Breast epithelium (tissue), 4 donors: ENCODE measurements around the gene FRY. TPM values are rescaled to one million over a fixed set of nuclear protein-coding genes. Genes with fewer than 3 reads are reported as not detected.

ENCODE experiments used
- DNase-seq, 2 donors: peaks; one replicate each; pipeline ENCODE4 v3.0.0-alpha.2; 2019; ENCODE audit warnings: low spot score in 2 of 2
- H3K27ac ChIP-seq, 2 donors: fragments of 200-600 bp; sonication (generic) in 1 of 2; one replicate each; pipeline ENCODE4 v1.5.1; 2016 to 2019; ENCODE audit warnings: mild to moderate bottlenecking in 1 of 2
- H3K27me3 ChIP-seq, 2 donors: fragments of 200-600 bp; sonication (generic) in 1 of 2; one replicate each; pipeline versions ENCODE4 v1.5.1 to v1.6.0; 2017 to 2019; ENCODE audit warnings: control low read depth in 1 of 2, mild to moderate bottlenecking in 1 of 2
- H3K36me3 ChIP-seq: fragments of 200-600 bp; one replicate; pipeline ENCODE4 v1.5.1; 2019
- H3K4me1 ChIP-seq, 2 donors: fragments of 200-600 bp; sonication (generic); one replicate each; pipeline ENCODE4 v1.5.1; 2016 to 2019; ENCODE audit warnings: control low read depth in 1 of 2
- H3K4me3 ChIP-seq, 3 donors: fragments of 200-600 bp; sonication (generic); 1 replicate in 2 of 3; 2 replicates in 1 of 3; pipeline ENCODE4 v1.5.1; 2016 to 2019; ENCODE audit warnings: mild to moderate bottlenecking in 3 of 3, moderate library complexity in 2 of 3
- H3K9me3 ChIP-seq, 2 donors: fragments of 200-600 bp; sonication (generic) in 1 of 2; one replicate each; pipeline ENCODE4 v1.5.1; 2016 to 2019; ENCODE audit warnings: control low read depth in 1 of 2
- CTCF ChIP-seq, 3 donors: fragments of 450-650 bp; IDR thresholded peaks; one replicate each; pipeline ENCODE4 v1.5.1; 2016 to 2017; ENCODE audit warnings: antibody characterized with exemption in 3 of 3, mild to moderate bottlenecking in 3 of 3, moderate library complexity in 3 of 3
- POLR2A ChIP-seq: fragments of 450-650 bp; IDR thresholded peaks from one replicate; pipeline ENCODE4 v1.6.1; 2016; ENCODE audit warnings: antibody characterized with exemption, mild to moderate bottlenecking, moderate library complexity
- POLR2AphosphoS5 ChIP-seq, 3 donors: sonication (generic); formaldehyde crosslinking; IDR thresholded peaks; one replicate each; pipeline ENCODE4 v1.6.1; 2017; ENCODE audit warnings: antibody characterized with exemption in 3 of 3
- intact Hi-C: fragments of 100-400 bp; cut with DNase I; formaldehyde crosslinking; loops from one replicate; pipeline ENCODE4 v1.15.1; 2023; ENCODE audit warnings: low total_unique reads
- total RNA-seq, 3 donors: library from RNA; depleted of rRNA; stranded (reverse); fragments of >200 nt; gene quantifications; one replicate each; pipeline ENCODE4 v1.1.0, GENCODE V29; 2016

FRY gene
- total RNA-seq, 3 donors from 2014 or later: 41.0 to 52.8 (median 46.4) TPM

- DNase-seq: no peak
- Histone ChIP-seq H3K27me3 (no peaks in the 10 kb centered on the region), H3K27ac (no peak overlapping the region), H3K36me3 (no peaks in the 10 kb centered on the region), H3K4me3 (no peak overlapping the region), H3K9me3 (no peaks in the 10 kb centered on the region), H3K4me1 (no peaks in the 10 kb centered on the region)
- intact Hi-C loops: no loop called here
- no peak for TF ChIP-seq POLR2A
- TF ChIP-seq CTCF (IDR thresholded peaks at IDR 0.05): no peak
- no peak for TF ChIP-seq POLR2AphosphoS5 (IDR thresholded peaks at IDR 0.05)
Observed at GRCh38 chr13:32016631-32017030, 14.9 kb upstream of the FRY start.

- Histone ChIP-seq H3K4me1 (no peaks in the 10 kb centered on the region), H3K4me3 (no peak overlapping the region), H3K9me3 (no peaks in the 10 kb centered on the region), H3K27me3 (no peaks in the 10 kb centered on the region), H3K36me3 (no peaks in the 10 kb centered on the region), H3K27ac (no peak overlapping the region)
- TF ChIP-seq POLR2A (no peak), POLR2AphosphoS5 (IDR thresholded peaks at IDR 0.05) (no peak), CTCF (IDR thresholded peaks at IDR 0.05) (no peak)
- intact Hi-C loops: no loop called here
- no peak for DNase-seq
Observed at GRCh38 chr13:32017474-32017873, 14.1 kb upstream of the FRY start.

- no peaks in the 10 kb centered on the region for H3K27me3 ChIP-seq
- H3K4me3 ChIP-seq: no peak overlapping the region
- H3K9me3 ChIP-seq: no peaks in the 10 kb centered on the region
- no peak for DNase-seq
- no peaks in the 10 kb centered on the region for H3K36me3 ChIP-seq
- no peaks in the 10 kb centered on the region for H3K4me1 ChIP-seq
- TF ChIP-seq CTCF (IDR thresholded peaks at IDR 0.05) (peak in 2 of 3 donors; percentile 35 to 50), POLR2A (no peak), POLR2AphosphoS5 (IDR thresholded peaks at IDR 0.05) (no peak)
- no peak overlapping the region for H3K27ac ChIP-seq
- intact Hi-C loops: no loop called here
Observed at GRCh38 chr13:32019612-32020233, 11.9 kb upstream of the FRY start.

- no peaks in the 10 kb centered on the region for H3K4me1 ChIP-seq
- H3K27me3 ChIP-seq: no peaks in the 10 kb centered on the region
- no peaks in the 10 kb centered on the region for H3K36me3 ChIP-seq
- TF ChIP-seq POLR2A (no peak), POLR2AphosphoS5 (IDR thresholded peaks at IDR 0.05) (no peak), CTCF (IDR thresholded peaks at IDR 0.05) (no peak)
- intact Hi-C loops: no loop called here
- DNase-seq: no peak
- H3K4me3 ChIP-seq: no peak overlapping the region
- H3K9me3 ChIP-seq: no peaks in the 10 kb centered on the region
- no peak overlapping the region for H3K27ac ChIP-seq
Observed at GRCh38 chr13:32021785-32022184, 9.8 kb upstream of the FRY start.

- Histone ChIP-seq H3K9me3 (no peaks in the 10 kb centered on the region), H3K4me1 (no peaks in the 10 kb centered on the region), H3K4me3 (no peak overlapping the region), H3K27me3 (no peaks in the 10 kb centered on the region), H3K36me3 (no peaks in the 10 kb centered on the region), H3K27ac (no peak overlapping the region)
- TF ChIP-seq POLR2AphosphoS5 (IDR thresholded peaks at IDR 0.05) (no peak), CTCF (IDR thresholded peaks at IDR 0.05) (no peak), POLR2A (no peak)
- no peak for DNase-seq
- intact Hi-C loops: no loop called here
Observed at GRCh38 chr13:32022311-32022710, 9.3 kb upstream of the FRY start.
